SK-N-SH (cell line): ENCODE measurements around the gene ALDH16A1. TPM values are rescaled to one million over a fixed set of nuclear protein-coding genes. Genes with fewer than 3 reads are reported as not detected.

Source experiments
- CTCF ChIA-PET: fragments of 300-600, 350-600 bp; formaldehyde crosslinking; extraction: SDS; loops from one replicate; lab custom pipeline; 2021; lab: Yijun Ruan, JAX
- POLR2A ChIA-PET: fragments of 350-600 bp; sonication (Branson Sonifier 250); formaldehyde crosslinking; extraction: SDS; loops from one replicate; lab custom pipeline; 2020; ENCODE audit warnings: antibody characterized with exemption, inconsistent platforms; lab: Yijun Ruan, JAX
- DNase-seq: peaks from one replicate; pipeline ENCODE4 v3.0.0; 2012
- H2AFZ ChIP-seq: fragments of 200-600 bp; sonication (generic); 2 replicates; pipeline ENCODE4 v1.8.1; 2016; ENCODE audit warnings: antibody characterized with exemption, mild to moderate bottlenecking, low read depth
- H3F3A ChIP-seq: fragments of 200-600 bp; sonication (generic); replicated peaks from 2 replicates; pipeline ENCODE3; 2016; ENCODE audit warnings: antibody characterized with exemption, mild to moderate bottlenecking; ENCODE audit not compliant: insufficient read depth
- H3K27ac ChIP-seq, 2 experiments: fragments of 200-500 bp in 1 of 2; fragments of 200-600 bp in 1 of 2; sonication (Bioruptor generic) in 1 of 2; sonication (generic), shearing (Covaris generic) in 1 of 2; 2 replicates each; pipeline versions ENCODE4 v1.5.1 to v1.6.1; 2014 to 2016; ENCODE audit warnings: low read depth in 2 of 2, inconsistent platforms in 1 of 2, low read length in 1 of 2, mild to moderate bottlenecking in 1 of 2, mixed read lengths in 1 of 2
- H3K27me3 ChIP-seq: fragments of 200-600 bp; sonication (generic), shearing (Covaris generic); 2 replicates; pipeline ENCODE4 v1.6.1; 2016; ENCODE audit warnings: mixed run types; ENCODE audit not compliant: insufficient read depth
- H3K36me3 ChIP-seq, 2 experiments: fragments of 200-500 bp in 1 of 2; fragments of 200-600 bp in 1 of 2; sonication (Bioruptor generic) in 1 of 2; sonication (generic) in 1 of 2; replicated peaks in 1 of 2; 2 replicates each; pipeline versions ENCODE3 to v1.5.1; 2014 to 2016; ENCODE audit warnings: low read length in 1 of 2, mild to moderate bottlenecking in 1 of 2; ENCODE audit not compliant: insufficient read depth in 2 of 2, control insufficient read depth in 1 of 2
- H3K4me1 ChIP-seq, 2 experiments: fragments of 200-500 bp in 1 of 2; fragments of 200-600 bp in 1 of 2; sonication (Bioruptor generic) in 1 of 2; sonication (generic), shearing (Covaris generic) in 1 of 2; 2 replicates each; pipeline versions ENCODE4 v1.5.1 to v1.6.1; 2014 to 2016; ENCODE audit warnings: low read depth in 1 of 2, low read length in 1 of 2, mixed run types in 1 of 2; ENCODE audit not compliant: insufficient read depth in 2 of 2, control insufficient read depth in 1 of 2
- H3K4me2 ChIP-seq: fragments of 200-600 bp; sonication (generic), shearing (Covaris generic); 2 replicates; pipeline ENCODE4 v1.6.1; 2017; ENCODE audit warnings: mixed run types
- H3K4me3 ChIP-seq, 2 experiments: fragments of 200-500 bp in 1 of 2; fragments of 200-600 bp in 1 of 2; sonication (Bioruptor generic) in 1 of 2; sonication (generic), shearing (Covaris generic) in 1 of 2; 2 replicates each; pipeline versions ENCODE4 v1.5.1 to v1.8.1; 2014 to 2016; ENCODE audit warnings: low read depth in 2 of 2, inconsistent platforms in 1 of 2, low read length in 1 of 2, mild to moderate bottlenecking in 1 of 2, mixed read lengths in 1 of 2, moderate library complexity in 1 of 2
- H3K79me2 ChIP-seq: fragments of 200-600 bp; sonication (generic); 2 replicates; pipeline ENCODE4 v1.8.1; 2017; ENCODE audit warnings: mild to moderate bottlenecking; ENCODE audit not compliant: insufficient read depth
- H3K9ac ChIP-seq: fragments of 200-600 bp; sonication (generic); 2 replicates; pipeline ENCODE4 v1.6.1; 2017; ENCODE audit warnings: mixed run types
- H3K9me2 ChIP-seq: fragments of 200-600 bp; sonication (generic); 2 replicates; pipeline ENCODE4 v1.6.1; 2017; ENCODE audit warnings: mixed run types
- H3K9me3 ChIP-seq: fragments of 200-600 bp; sonication (generic); 2 replicates; pipeline ENCODE4 v1.6.1; 2017; ENCODE audit warnings: mixed run types, mild to moderate bottlenecking, moderate library complexity
- H4K20me1 ChIP-seq: fragments of 200-600 bp; sonication (generic); 2 replicates; pipeline ENCODE4 v1.6.1; 2017; ENCODE audit warnings: mild to moderate bottlenecking, mixed run types; ENCODE audit not compliant: insufficient read depth
- CTCF ChIP-seq: fragments of 200-600 bp; sonication (generic); IDR thresholded peaks from 2 replicates; pipeline ENCODE4 v1.6.1; 2017; ENCODE audit warnings: antibody characterized with exemption, mild to moderate bottlenecking, moderate library complexity
- ELF1 ChIP-seq: IDR thresholded peaks from 2 replicates; pipeline ENCODE4 v1.4.0; 2012
- FOSL2 ChIP-seq: IDR thresholded peaks from 2 replicates; pipeline ENCODE4 v1.4.0; 2012; ENCODE audit warnings: low read depth, mild to moderate bottlenecking, moderate library complexity, borderline replicate concordance
- FOXJ3 ChIP-seq: sonication (generic); formaldehyde crosslinking; IDR thresholded peaks from 2 replicates; pipeline ENCODE4 v1.5.1; 2020; ENCODE audit warnings: mild to moderate bottlenecking, missing genetic modification reagents
- GABPA ChIP-seq: IDR thresholded peaks from 2 replicates; pipeline ENCODE4 v1.4.0; 2012; ENCODE audit warnings: low read depth, mild to moderate bottlenecking
- GATA2 ChIP-seq: sonication (generic); formaldehyde crosslinking; IDR thresholded peaks from 2 replicates; pipeline ENCODE4 v1.5.0; 2020; ENCODE audit warnings: mild to moderate bottlenecking, missing genetic modification reagents
- MAX ChIP-seq: IDR thresholded peaks from 2 replicates; pipeline ENCODE4 v1.4.0; 2012; ENCODE audit warnings: low read depth
- MEF2A ChIP-seq: IDR thresholded peaks from 2 replicates; pipeline ENCODE4 v1.4.0; 2012; ENCODE audit warnings: low read depth, borderline replicate concordance
- NFIC ChIP-seq: IDR thresholded peaks from 2 replicates; pipeline ENCODE4 v1.4.0; 2012; ENCODE audit warnings: borderline replicate concordance
- NRF1 ChIP-seq: IDR thresholded peaks from 2 replicates; pipeline ENCODE4 v1.6.1; 2012; ENCODE audit warnings: low read depth, mild to moderate bottlenecking, low read length
- RCOR1 ChIP-seq: fragments of 150-350 bp; IDR thresholded peaks from 2 replicates; pipeline ENCODE4 v1.6.1; 2017; ENCODE audit warnings: antibody characterized with exemption, low read length
- REST ChIP-seq: IDR thresholded peaks from 2 replicates; pipeline ENCODE4 v1.6.1; 2012; ENCODE audit warnings: mild to moderate bottlenecking, low read depth, low read length, moderate library complexity
- RXRA ChIP-seq: IDR thresholded peaks from 2 replicates; pipeline ENCODE4 v1.4.0; 2012; ENCODE audit warnings: low read depth, mild to moderate bottlenecking, borderline replicate concordance
- TAF1 ChIP-seq: IDR thresholded peaks from 2 replicates; pipeline ENCODE4 v1.6.1; 2012; ENCODE audit warnings: low read depth, mild to moderate bottlenecking, low read length, moderate library complexity, borderline replicate concordance
- TCF12 ChIP-seq: IDR thresholded peaks from 2 replicates; pipeline ENCODE4 v1.4.0; 2012
- TEAD4 ChIP-seq: IDR thresholded peaks from 2 replicates; pipeline ENCODE4 v1.4.0; 2012; ENCODE audit warnings: mild to moderate bottlenecking, borderline replicate concordance; ENCODE audit not compliant: insufficient read depth
- USF1 ChIP-seq: IDR thresholded peaks from 2 replicates; pipeline ENCODE4 v1.4.0; 2012; ENCODE audit warnings: low read depth, borderline replicate concordance
- USF2 ChIP-seq: fragments of 150-350 bp; IDR thresholded peaks from 2 replicates; pipeline ENCODE4 v1.6.1; 2017; ENCODE audit warnings: antibody characterized with exemption, low read length, low read depth, borderline replicate concordance
- YY1 ChIP-seq: IDR thresholded peaks from 2 replicates; pipeline ENCODE4 v1.4.0; 2012; ENCODE audit warnings: low read depth, mild to moderate bottlenecking
- ZBTB33 ChIP-seq: IDR thresholded peaks from 2 replicates; pipeline ENCODE4 v1.4.0; 2012; ENCODE audit warnings: low read depth, borderline replicate concordance
- WGBS: methylation state at CpG from one replicate; pipeline ENCODE4 v1.1.6; 2017; ENCODE audit warnings: low lambda C conversion rate; 5-methylcytosine and 5-hydroxymethylcytosine counted together
- polyA plus RNA-seq, 3 experiments: library from polyadenylated mRNA; depleted of rRNA; stranded (reverse); fragments of >200 nt; gene quantifications; 2 replicates each; pipeline ENCODE4 v1.2.3, GENCODE V29; 2012

Gene ALDH16A1
- polyA plus RNA-seq, 1 of the 3 experiments (the other 2 are of a cell fraction) = 15.7 TPM

- TF ChIP-seq TAF1 = no peak
Observed at GRCh38 chr19:49486710-49487276, 33.8 kb downstream of the ALDH16A1 start (continued).

- Histone ChIP-seq H3K9me2 (no peaks in the 10 kb centered on the region), H4K20me1 (peaks cover 32% of the 10 kb centered on the region), H3K27ac (peak within 1 kb of the TSS; percentile 80 to 88), H3F3A (peaks cover 43% of the 10 kb centered on the region), H3K9me3 (no peaks in the 10 kb centered on the region), H3K4me1 (peaks cover 0 to 21% of the 10 kb centered on the region in 2 experiments; a peak in 1 of 4 replicates), H3K79me2 (peaks cover 38% of the 10 kb centered on the region), H3K4me2 (peak within 1 kb of the TSS; percentile 92), H2AFZ (peak within 1 kb of the TSS; percentile 86), H3K9ac (peak within 1 kb of the TSS; percentile 98), H3K27me3 (no peaks in the 10 kb centered on the region), H3K4me3 (peak within 1 kb of the TSS; percentile 86 to 92), H3K36me3 (peaks cover 30 to 40% of the 10 kb centered on the region in 2 experiments)
- peak; percentile 95 for DNase-seq
- POLR2A ChIA-PET = interaction anchor here (0.9 to 1.1 kb wide), 3 partner anchors 9 to 41 kb away, joined by 3 to 6 read pairs (median 5); partner anchors contain the start of gene RPS11
- CTCF ChIA-PET = interaction anchor here (1.0 to 3.4 kb wide), 7 partner anchors 14 to 82 kb away, joined by 3 to 12 read pairs (median 4); no protein-coding TSS in a partner anchor
- WGBS = under 1% methylated on average over 43 of the region's 57 CpGs
- TF ChIP-seq USF1 = peak; percentile 99
- no peak for TF ChIP-seq CTCF
- no peak for TF ChIP-seq FOXJ3 (CRISPR knock-in tag)
- no peak for TF ChIP-seq MEF2A
- peak; percentile 76 for TF ChIP-seq REST
- TF ChIP-seq NRF1 = peak; percentile 96
- no peak for TF ChIP-seq NFIC
- TF ChIP-seq FOSL2 = no peak
- no peak for TF ChIP-seq RXRA
- peak; percentile 99 for TF ChIP-seq YY1
- no peak for TF ChIP-seq RCOR1
- TF ChIP-seq TAF1 = peak; percentile 99
- no peak for TF ChIP-seq GATA2 (CRISPR knock-in tag)
- no peak for TF ChIP-seq TEAD4
- peak; percentile 85 for TF ChIP-seq ELF1
- peak; percentile 92 for TF ChIP-seq USF2
- TF ChIP-seq GABPA = peak; percentile 82
- TF ChIP-seq ZBTB33 = peak; percentile 68; the same call in 1 of the 2 replicates
- no peak for TF ChIP-seq TCF12
- TF ChIP-seq MAX = peak; percentile 46; the same call in 1 of the 2 replicates
Observed at GRCh38 chr19:49487277-49488045, 34.4 kb downstream of the ALDH16A1 start, which contains the start of gene RPL13A. Gene RPL13A, plus strand, starts transcription at chr19:49487608. Its CDS starts 22 bp downstream, at chr19:49487630.
